ENCODE measurements around the gene CD79B. TPM values are rescaled to one million over a fixed set of nuclear protein-coding genes. Genes with fewer than 3 reads are reported as not detected.
A peak's percentile ranks its signal among the peaks of the same experiment; 100 is the strongest.
"Not testable (repeated sequence)": the region's sequence is repeated elsewhere in the genome, so short reads cannot be mapped to it uniquely, and the experiment has no call there.

Gene CD79B
- total RNA-seq, 1 donor from 2014 or later, result 5.7 TPM

GRCh38 chr17:63917646-63918045, 14.5 kb downstream of the CD79B start:
- ATAC-seq (no peak), DNase-seq (peak; percentile 9)
- intact Hi-C loops (cut with micrococcal nuclease), result no loop called here

GRCh38 chr17:63917206-63917605, 14.9 kb downstream of the CD79B start:
- ATAC-seq; DNase-seq; intact Hi-C loops (cut with micrococcal nuclease): not testable (repeated sequence)

DNA sequence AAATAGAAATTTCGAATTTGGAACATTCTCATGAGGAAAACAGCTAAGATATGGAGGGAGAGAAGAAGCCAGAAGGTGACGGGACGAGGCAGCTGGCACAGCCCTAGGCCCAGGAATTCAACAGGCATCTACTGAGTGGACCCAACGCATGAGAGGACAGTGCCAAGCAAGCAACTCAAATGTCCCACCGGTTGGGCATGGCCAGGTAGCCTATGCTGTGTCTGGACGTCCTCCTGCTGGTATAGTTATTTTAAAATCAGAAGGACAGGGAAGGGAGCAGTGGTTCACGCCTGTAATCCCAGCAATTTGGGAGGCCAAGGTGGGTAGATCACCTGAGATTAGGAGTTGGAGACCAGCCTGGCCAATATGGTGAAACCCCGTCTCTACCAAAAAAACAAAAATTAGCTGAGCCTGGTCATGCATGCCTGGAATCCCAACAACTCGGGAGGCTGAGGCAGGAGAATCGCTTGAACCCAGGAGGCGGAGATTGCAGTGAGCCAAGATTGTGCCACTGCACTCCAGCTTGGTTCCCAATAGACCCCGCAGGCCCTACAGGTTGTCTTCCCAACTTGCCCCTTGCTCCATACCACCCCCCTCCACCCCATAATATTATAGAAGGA, 15.5 kb downstream of the CD79B start:
- intact Hi-C loops (cut with micrococcal nuclease), result no loop called here
- ATAC-seq, result no peak
- DNase-seq, result no peak

DNA sequence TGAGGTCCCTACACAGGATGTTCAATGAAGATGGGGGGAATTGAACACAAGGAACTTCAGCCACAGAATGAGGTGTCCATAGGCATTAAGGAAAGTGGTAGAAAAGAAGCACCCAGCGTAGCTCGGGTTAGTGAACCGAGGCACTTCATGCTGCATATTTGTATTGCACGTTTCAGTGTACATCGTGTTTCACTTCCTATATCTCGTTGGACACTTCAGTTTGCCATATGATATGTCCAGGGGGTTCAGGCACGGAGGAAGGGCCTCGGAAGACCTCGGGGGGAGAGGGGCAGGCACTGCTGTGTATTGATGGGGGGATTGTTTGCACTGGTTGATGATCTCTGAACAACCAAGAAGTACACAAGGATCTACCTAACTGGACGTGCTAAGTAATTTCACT, 16.4 kb downstream of the CD79B start:
- DNase-seq; intact Hi-C loops (cut with micrococcal nuclease); ATAC-seq: not testable (repeated sequence)

- DNase-seq (no peak), ATAC-seq (no peak)
- intact Hi-C loops (cut with micrococcal nuclease), result no loop called here
Measured at GRCh38 chr17:63914471-63914870, 17.7 kb downstream of the CD79B start.

DNA sequence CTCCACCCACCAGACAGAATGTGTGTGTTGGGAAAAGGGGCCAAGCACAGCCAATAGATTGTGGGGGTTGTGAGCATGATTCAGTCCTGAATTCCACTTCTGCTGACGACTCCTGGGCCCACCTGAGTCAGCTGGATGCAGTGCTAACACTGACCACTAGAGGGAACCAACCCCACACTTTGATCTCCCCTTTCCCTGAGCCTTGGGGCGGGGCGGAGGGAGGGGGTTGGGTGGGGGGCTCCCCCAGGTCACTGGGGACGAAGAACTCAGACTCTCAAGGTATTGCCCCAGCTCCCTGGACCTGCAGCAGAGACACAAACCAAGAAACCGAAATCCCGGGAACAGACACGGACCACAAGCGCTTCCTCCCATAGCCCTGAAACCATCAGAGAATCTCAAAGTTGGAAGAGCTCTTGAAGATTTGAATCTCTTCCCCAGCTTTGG, 20.5 kb downstream of the CD79B start:
- no peak for DNase-seq
- ATAC-seq, result peak; percentile 61
- intact Hi-C loops (cut with micrococcal nuclease), result no loop called here

DNA sequence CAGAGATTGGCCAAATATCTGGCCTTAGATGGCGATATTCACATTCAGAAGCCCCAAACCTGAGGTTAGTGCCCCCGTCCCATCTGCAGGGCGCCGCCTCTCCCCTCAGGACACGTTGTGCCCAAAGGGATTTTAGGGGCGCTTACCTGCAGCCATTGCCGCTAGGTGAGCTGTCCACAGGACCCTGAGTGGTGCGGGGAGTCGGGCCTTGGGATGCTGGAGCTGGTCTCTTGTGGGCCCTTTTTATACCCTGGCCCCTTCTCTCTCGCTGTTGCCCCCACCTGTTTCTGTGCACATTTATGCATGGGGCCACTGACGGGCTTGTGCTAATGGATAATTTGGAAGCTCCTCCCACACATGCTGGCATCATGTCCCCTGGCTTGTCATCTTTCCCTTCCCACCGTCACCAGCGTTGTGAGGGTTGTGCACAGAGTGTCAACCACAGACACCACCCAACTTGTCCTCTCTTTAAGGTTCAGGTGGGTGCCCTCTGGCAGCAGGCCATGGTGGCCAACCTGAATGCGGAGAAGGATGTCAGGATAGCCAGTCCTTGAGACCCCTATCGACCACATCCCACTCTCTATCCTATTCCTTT, 21.0 kb downstream of the CD79B start, which contains the start of gene CSHL1:
Gene CSHL1 (minus strand): TSS at position 218 of the 595 bp plus-strand sequence. CDS start 62 bp downstream, at position 156.
- intact Hi-C loops (cut with micrococcal nuclease), result no loop called here
- ATAC-seq (no peak), DNase-seq (no peak)

- DNase-seq, result no peak
- intact Hi-C loops (cut with micrococcal nuclease), result no loop called here
- no peak for ATAC-seq
Measured at GRCh38 chr17:63910096-63910495, 22.0 kb downstream of the CD79B start.

- not testable (repeated sequence) for DNase-seq, ATAC-seq
Measured at GRCh38 chr17:63909586-63909985, 22.5 kb downstream of the CD79B start.

DNA sequence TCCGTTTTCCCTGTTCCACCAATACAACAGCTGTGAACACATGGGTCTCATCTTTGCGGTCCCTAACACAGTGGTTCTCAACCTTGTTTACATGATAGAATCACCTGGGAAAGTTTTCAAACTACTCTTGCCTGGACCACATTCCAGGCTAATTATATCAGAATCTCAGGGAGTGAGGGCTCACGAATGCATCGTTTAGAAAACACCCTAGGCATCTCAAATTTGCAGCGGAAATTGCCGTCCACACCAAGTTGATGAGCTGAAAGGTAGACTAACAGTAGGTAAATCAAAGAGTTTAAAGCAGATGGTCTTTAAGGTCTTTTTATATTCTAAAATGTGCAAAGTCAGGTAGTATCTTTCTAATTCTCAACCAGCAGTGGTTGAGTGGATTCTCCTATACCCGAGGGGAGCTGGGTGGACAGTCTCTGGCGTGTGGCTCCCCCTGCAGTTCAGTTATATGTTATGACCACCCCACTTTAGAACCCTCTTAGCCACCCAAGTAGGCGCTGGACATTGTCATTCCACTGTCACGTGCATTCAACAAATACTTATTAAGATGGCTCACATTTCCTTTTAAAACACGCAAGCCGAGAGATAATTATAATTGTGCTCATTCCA, 24.9 kb downstream of the CD79B start:
- ATAC-seq, result peak; percentile 41
- DNase-seq; intact Hi-C loops (cut with micrococcal nuclease): not testable (repeated sequence)

More at GRCh38 chr17:63909586-63909985, 22.5 kb downstream of the CD79B start:
- intact Hi-C loops (cut with micrococcal nuclease), result not testable (repeated sequence)

GRCh38 chr17:63904796-63905195, 27.3 kb downstream of the CD79B start:
- intact Hi-C loops (cut with micrococcal nuclease); ATAC-seq; DNase-seq: not testable (repeated sequence)

DNA sequence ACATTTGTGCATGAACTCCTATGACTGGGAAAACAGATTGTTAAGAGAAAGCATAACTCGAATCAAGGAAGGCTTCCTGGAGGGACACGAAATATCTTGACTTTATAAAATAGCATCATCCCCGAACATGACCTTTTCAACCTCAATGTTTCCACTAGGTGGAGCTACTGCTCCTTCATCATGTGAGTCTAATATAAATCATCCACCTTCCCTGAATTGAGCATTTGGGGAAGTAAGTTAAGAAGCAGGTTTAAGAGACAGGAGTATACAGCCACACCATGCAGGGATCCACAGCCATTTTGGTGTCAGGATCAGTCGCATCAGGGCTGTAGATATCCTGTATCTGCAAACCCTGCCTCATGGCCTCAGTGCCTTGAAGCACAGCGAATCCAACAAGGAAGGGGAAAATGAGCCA, 28.3 kb downstream of the CD79B start:
- DNase-seq; intact Hi-C loops (cut with micrococcal nuclease); ATAC-seq: not testable (repeated sequence)

DNA sequence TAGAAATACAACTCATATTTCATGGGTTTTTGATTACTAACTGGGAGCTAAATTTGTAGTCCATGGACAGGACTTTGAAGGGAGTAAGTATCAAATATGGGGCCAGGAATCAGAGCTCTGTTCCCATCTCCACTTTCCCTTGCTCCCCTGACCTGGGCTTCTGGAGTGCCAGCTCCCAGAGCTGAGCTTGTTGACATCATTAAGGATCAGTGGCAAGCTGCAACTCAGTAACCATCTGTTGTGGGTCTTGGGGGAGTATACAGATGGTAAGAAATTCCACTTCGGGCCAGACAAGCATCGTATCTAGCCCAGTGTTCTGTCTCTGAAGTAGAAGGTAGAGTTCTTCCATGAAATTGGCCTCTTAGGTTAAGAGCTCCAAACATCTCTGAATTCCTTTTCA, 30.2 kb downstream of the CD79B start:
- intact Hi-C loops (cut with micrococcal nuclease); ATAC-seq; DNase-seq: not testable (repeated sequence)

GRCh38 chr17:63898899-63899798, 33.0 kb downstream of the CD79B start:
- ATAC-seq; DNase-seq; intact Hi-C loops (cut with micrococcal nuclease): not testable (repeated sequence)

- DNase-seq; ATAC-seq; intact Hi-C loops (cut with micrococcal nuclease): not testable (repeated sequence)
Measured at GRCh38 chr17:63896524-63897354, 35.4 kb downstream of the CD79B start, which contains the start of gene CSH1. Gene CSH1 (minus strand): TSS chr17:63896574. CDS start chr17:63896511, 63 bp downstream.

DNA sequence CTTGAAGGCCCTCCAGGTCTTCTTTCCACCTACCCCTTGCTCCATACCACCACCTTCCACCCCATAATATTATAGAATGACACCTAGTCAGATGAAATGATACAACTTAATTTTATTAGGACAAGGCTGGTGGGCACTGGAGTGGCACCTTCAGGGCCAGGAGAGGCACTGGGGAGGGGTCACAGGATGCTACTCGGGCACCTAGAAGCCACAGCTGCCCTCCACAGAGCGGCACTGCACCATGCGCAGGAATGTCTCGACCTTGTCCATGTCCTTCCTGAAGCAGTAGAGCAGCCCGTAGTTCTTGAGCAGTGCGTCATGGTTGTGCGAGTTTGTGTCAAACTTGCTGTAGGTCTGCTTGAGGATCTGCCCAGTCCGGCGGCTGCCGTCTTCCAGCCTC, 37.3 kb downstream of the CD79B start:
- intact Hi-C loops (cut with micrococcal nuclease); DNase-seq; ATAC-seq: not testable (repeated sequence)

DNA sequence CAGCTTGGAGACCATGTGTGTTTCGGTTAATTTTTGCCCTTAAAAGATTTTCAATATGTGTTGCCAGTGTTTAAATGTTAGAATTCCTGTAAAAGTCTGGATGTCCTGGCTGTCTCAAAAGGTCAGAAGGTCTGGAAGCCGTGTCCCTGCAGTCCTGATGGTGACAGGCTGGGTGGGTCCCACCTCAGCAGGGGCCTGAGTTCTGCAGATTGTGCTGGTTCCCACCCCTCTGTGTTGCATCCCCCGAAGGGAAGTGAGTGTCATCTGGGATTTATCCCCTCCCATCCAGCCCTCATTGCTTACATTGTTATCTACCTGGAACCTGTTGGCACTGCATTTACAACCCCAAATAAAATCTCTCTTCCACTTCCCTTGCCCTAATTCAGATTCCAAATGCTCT, 38.1 kb downstream of the CD79B start:
- ATAC-seq; DNase-seq; intact Hi-C loops (cut with micrococcal nuclease): not testable (repeated sequence)

All from left ventricle myocardium superior (tissue), 1 donor.